Nephron (organoid): ENCODE measurements around the gene SUPT3H.

Experiments used
- H3K27ac Mint-ChIP-seq, 3 experiments: 2 replicates each; pipeline ENCODE4 v1.8.0; 2020; ENCODE audit warnings: mixed read lengths in 3 of 3, mild to moderate bottlenecking in 2 of 3, moderate library complexity in 1 of 3
- H3K27me3 Mint-ChIP-seq: 2 replicates; pipeline ENCODE4 v1.8.0; 2021; ENCODE audit warnings: low read depth, mild to moderate bottlenecking, moderate library complexity, mixed read lengths
- H3K36me3 Mint-ChIP-seq: 2 replicates; pipeline ENCODE4 v1.8.0; 2020; ENCODE audit warnings: low read depth, mixed read lengths
- H3K4me1 Mint-ChIP-seq: 2 replicates; pipeline ENCODE4 v1.8.0; 2020; ENCODE audit warnings: mixed read lengths
- H3K4me3 Mint-ChIP-seq, 3 experiments: 2 replicates each; pipeline ENCODE4 v1.8.0; 2020; ENCODE audit warnings: mild to moderate bottlenecking in 3 of 3, mixed read lengths in 3 of 3, moderate library complexity in 2 of 3
- H3K9me3 Mint-ChIP-seq: 2 replicates; pipeline ENCODE4 v1.8.0; 2020; ENCODE audit warnings: mixed read lengths
- CTCF ChIP-seq, 3 experiments: fragments of 200-600 bp; sonication (generic); IDR thresholded peaks; one replicate each; pipeline ENCODE4 v1.5.0; 2021; ENCODE audit warnings: antibody characterized with exemption in 3 of 3; ENCODE audit not compliant: unreplicated experiment in 3 of 3

The SUPT3H gene

DNA sequence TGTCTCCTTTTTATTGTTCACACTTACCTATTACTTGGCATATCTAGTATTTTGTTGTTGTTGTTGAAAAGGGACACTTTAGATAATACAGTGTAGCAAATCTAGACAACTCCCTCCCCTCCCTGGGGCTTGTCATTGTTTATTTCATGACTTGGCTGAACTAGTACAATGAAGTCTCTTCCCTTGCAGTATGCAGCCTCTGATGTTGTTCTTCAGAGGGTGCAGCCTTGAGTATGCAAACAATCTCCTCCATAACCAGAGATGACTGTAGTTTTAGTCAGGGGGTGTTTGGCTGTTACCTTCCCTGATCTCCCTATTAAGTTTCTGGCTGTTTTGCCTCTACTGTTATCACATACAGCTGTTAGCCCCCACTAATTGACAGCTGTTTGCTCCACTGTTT is 365.0 kb downstream of the SUPT3H start:
- no peak overlapping the region for H3K27ac Mint-ChIP-seq
- no peaks in the 10 kb centered on the region for H3K4me1 Mint-ChIP-seq
- H3K9me3 Mint-ChIP-seq = peaks cover 12% of the 10 kb centered on the region
- no peaks in the 10 kb centered on the region for H3K27me3 Mint-ChIP-seq
- H3K36me3 Mint-ChIP-seq = peaks cover 29% of the 10 kb centered on the region
- no peak for TF ChIP-seq CTCF (IDR thresholded peaks at IDR 0.05; ENCODE audit: unreplicated experiment in 3 of 3)
- no peak overlapping the region for H3K4me3 Mint-ChIP-seq

GRCh38 chr6:45009576-45009975 is 368.2 kb downstream of the SUPT3H start:
- Mint-ChIP-seq H3K4me1 (no peaks in the 10 kb centered on the region), H3K27ac (no peak overlapping the region), H3K27me3 (no peaks in the 10 kb centered on the region), H3K36me3 (peaks cover 38% of the 10 kb centered on the region), H3K9me3 (peaks cover 12% of the 10 kb centered on the region), H3K4me3 (no peak overlapping the region)
- TF ChIP-seq CTCF (IDR thresholded peaks at IDR 0.05; ENCODE audit: unreplicated experiment in 3 of 3) = no peak

GRCh38 chr6:45006893-45007292 is 370.8 kb downstream of the SUPT3H start:
- H3K9me3 Mint-ChIP-seq = peaks cover 2% of the 10 kb centered on the region
- H3K27me3 Mint-ChIP-seq = no peaks in the 10 kb centered on the region
- peaks cover 13% of the 10 kb centered on the region for H3K36me3 Mint-ChIP-seq
- no peak overlapping the region for H3K4me3 Mint-ChIP-seq
- TF ChIP-seq CTCF (IDR thresholded peaks at IDR 0.05; ENCODE audit: unreplicated experiment in 3 of 3) = no peak
- H3K4me1 Mint-ChIP-seq = no peaks in the 10 kb centered on the region
- no peak overlapping the region for H3K27ac Mint-ChIP-seq

- no peaks in the 10 kb centered on the region for H3K27me3 Mint-ChIP-seq
- no peaks in the 10 kb centered on the region for H3K9me3 Mint-ChIP-seq
- no peak overlapping the region for H3K27ac Mint-ChIP-seq
Measured at GRCh38 chr6:45003961-45004360, 373.8 kb downstream of the SUPT3H start.

GRCh38 chr6:45003387-45003786 is 374.3 kb downstream of the SUPT3H start:
- Mint-ChIP-seq H3K4me3 (no peak overlapping the region), H3K27me3 (no peaks in the 10 kb centered on the region), H3K36me3 (peaks cover 10% of the 10 kb centered on the region), H3K27ac (no peak overlapping the region), H3K9me3 (no peaks in the 10 kb centered on the region), H3K4me1 (no peaks in the 10 kb centered on the region)
- no peak for TF ChIP-seq CTCF (IDR thresholded peaks at IDR 0.05; ENCODE audit: unreplicated experiment in 3 of 3)

More at GRCh38 chr6:45003961-45004360, 373.8 kb downstream of the SUPT3H start:
- H3K36me3 Mint-ChIP-seq = peaks cover 10% of the 10 kb centered on the region
- H3K4me1 Mint-ChIP-seq = no peaks in the 10 kb centered on the region
- no peak overlapping the region for H3K4me3 Mint-ChIP-seq
- TF ChIP-seq CTCF (IDR thresholded peaks at IDR 0.05; ENCODE audit: unreplicated experiment in 3 of 3) = no peak

DNA sequence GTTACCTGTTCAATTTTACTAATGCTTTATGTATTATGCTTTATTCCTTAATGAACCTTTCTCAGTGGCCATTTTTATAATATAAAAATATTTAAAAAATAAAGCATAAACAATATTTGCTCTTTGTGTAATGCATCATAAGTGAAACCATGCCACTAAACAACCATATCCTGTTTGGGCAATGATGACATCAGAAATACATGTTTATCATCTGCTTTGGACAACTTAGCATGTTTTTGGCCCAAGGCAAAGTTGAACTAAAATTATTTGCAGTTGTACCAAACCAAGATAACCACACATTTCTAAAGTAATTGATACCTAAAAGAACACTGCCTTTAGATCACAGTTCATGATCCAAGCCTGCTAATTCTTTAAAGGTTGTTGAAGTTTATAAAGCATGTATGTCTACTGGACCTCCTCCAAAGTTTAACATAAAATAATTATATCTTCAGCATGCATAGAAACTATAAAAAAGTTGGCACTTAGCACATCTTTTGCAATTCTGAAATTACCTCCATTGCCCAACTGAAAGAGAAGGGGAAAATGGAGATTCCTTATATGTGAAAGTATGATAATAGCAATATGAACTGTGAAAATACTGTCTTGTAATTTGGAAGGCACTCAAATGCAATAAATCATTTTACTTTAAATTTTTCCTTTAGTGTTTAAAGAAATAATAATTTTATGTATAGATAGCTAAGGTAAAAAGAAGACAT is 375.2 kb downstream of the SUPT3H start:
- peaks cover 8% of the 10 kb centered on the region for H3K36me3 Mint-ChIP-seq
- H3K27ac Mint-ChIP-seq = no peak overlapping the region
- no peak for TF ChIP-seq CTCF (IDR thresholded peaks at IDR 0.05; ENCODE audit: unreplicated experiment in 3 of 3)
- H3K9me3 Mint-ChIP-seq = no peaks in the 10 kb centered on the region
- no peak overlapping the region for H3K4me3 Mint-ChIP-seq
- H3K27me3 Mint-ChIP-seq = no peaks in the 10 kb centered on the region
- no peaks in the 10 kb centered on the region for H3K4me1 Mint-ChIP-seq
